Skeletal muscle satellite cell (primary cell): Measurements from ENCODE around the gene PNLIP. TPM values are rescaled to one million over a fixed set of nuclear protein-coding genes. Genes with fewer than 3 reads are reported as not detected.

Source experiments
- H3K27me3 ChIP-seq: 2 replicates; pipeline ENCODE4 v1.7.0; 2013; ENCODE audit warnings: low read length; ENCODE audit not compliant: control insufficient read depth, insufficient read depth
- H3K36me3 ChIP-seq: 2 replicates; pipeline ENCODE4 v1.7.0; 2013; ENCODE audit warnings: mild to moderate bottlenecking, control low read depth, low read length; ENCODE audit not compliant: insufficient read depth
- H3K4me1 ChIP-seq: 2 replicates; pipeline ENCODE4 v1.7.0; 2013; ENCODE audit warnings: low read length; ENCODE audit not compliant: control insufficient read depth, insufficient read depth
- H3K4me2 ChIP-seq: 2 replicates; pipeline ENCODE4 v1.7.0; 2013; ENCODE audit warnings: mild to moderate bottlenecking, low read length
- H3K4me3 ChIP-seq: 2 replicates; pipeline ENCODE4 v1.7.0; 2013; ENCODE audit warnings: low read length
- H3K9ac ChIP-seq: 2 replicates; pipeline ENCODE4 v1.7.0; 2013; ENCODE audit warnings: mild to moderate bottlenecking, low read depth, low read length, moderate library complexity
- H3K9me3 ChIP-seq: replicated peaks from 2 replicates; pipeline ENCODE4 v1.7.0; 2013; ENCODE audit warnings: mild to moderate bottlenecking, control low read depth, low read length
- total RNA-seq: library from RNA; depleted of rRNA; stranded (reverse); fragments of >200 nt; gene quantifications from 2 replicates; pipeline ENCODE4 v1.2.3, GENCODE V29; 2012; rRNA removed

PNLIP gene
- not detected in 2 replicates for total RNA-seq

DNA sequence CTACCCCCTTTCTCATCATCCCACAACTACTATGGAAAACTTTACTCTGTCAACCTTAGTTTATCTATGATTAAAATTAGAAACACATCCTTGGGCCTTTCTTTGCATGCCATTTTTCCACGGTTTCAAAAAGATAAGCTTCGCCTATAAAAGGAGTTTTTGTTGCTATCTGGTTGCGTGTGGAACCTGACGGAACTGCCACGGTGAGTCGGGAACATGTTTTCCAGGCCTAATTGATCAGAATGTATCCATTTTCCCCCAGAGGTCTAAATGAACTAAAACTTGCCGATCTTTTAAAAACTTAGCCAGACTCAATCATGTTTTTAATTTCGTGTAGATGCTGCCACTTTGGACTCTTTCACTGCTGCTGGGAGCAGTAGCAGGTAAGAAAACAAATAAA lies at the start of gene PNLIP:
PNLIP (plus strand) TSS at position 176 of the 400 bp plus-strand sequence; CDS start at position 338, 162 bp downstream.
- H3K4me3 ChIP-seq, result no peak within 1 kb of the TSS
- no peaks in the 10 kb centered on the region for H3K4me1 ChIP-seq
- H3K27me3 ChIP-seq, result no peaks in the 10 kb centered on the region
- H3K9me3 ChIP-seq, result no peaks in the 10 kb centered on the region
- no peaks in the 10 kb centered on the region for H3K36me3 ChIP-seq
- no peak within 1 kb of the TSS for H3K4me2 ChIP-seq
- H3K9ac ChIP-seq, result no peak within 1 kb of the TSS

DNA sequence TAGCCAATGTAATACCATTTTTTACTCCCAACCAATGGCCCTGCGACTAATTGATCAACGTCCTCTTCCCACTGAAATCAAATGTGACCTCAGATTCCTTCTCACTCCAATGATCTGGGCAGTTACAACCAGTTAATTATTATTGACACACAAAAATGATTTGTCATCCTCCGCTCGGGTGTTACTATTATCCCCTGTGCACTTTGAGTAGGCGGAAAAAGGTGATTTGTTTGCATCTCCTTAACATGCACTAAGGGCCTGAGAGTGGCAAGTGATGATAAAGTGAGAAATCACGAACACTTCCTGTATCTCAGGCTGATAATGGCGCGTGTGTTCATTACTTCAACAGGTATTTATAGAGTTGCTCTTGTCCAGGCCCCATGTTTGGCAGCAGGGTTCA lies 40.9 kb upstream of the PNLIP start:
- Histone ChIP-seq H3K4me1 (no peaks in the 10 kb centered on the region), H3K4me2 (no peak overlapping the region), H3K36me3 (no peaks in the 10 kb centered on the region), H3K4me3 (no peak overlapping the region), H3K27me3 (no peaks in the 10 kb centered on the region), H3K9ac (no peak overlapping the region), H3K9me3 (no peaks in the 10 kb centered on the region)

- no peak overlapping the region for H3K4me3 ChIP-seq
- no peaks in the 10 kb centered on the region for H3K4me1 ChIP-seq
- H3K9ac ChIP-seq, result no peak overlapping the region
- H3K27me3 ChIP-seq, result no peaks in the 10 kb centered on the region
- no peak overlapping the region for H3K4me2 ChIP-seq
- H3K36me3 ChIP-seq, result no peaks in the 10 kb centered on the region
- H3K9me3 ChIP-seq, result no peaks in the 10 kb centered on the region
Observed at GRCh38 chr10:116510565-116510964, 35.2 kb upstream of the PNLIP start.

DNA sequence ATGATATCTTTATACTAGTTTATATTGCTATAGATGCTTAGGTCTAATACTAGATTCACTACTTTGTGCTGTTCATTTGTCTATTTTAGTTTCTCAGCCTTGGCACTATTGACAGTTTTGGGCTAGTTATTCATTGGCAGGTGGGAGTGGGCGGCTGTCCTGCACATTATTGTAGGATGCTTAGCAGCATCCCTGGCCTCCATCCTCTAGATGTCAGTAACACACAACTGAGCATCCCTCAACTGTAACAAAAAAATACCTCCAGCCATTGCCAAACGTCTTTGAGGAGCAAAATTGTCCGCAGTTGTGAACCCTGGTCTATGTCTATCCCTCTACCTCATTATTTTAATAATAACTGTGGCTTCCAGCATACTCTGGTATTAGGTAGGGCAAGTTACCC lies 34.4 kb upstream of the PNLIP start:
- H3K9me3 ChIP-seq, result no peaks in the 10 kb centered on the region
- H3K4me3 ChIP-seq, result no peak overlapping the region
- no peaks in the 10 kb centered on the region for H3K36me3 ChIP-seq
- H3K9ac ChIP-seq, result no peak overlapping the region
- H3K4me1 ChIP-seq, result no peaks in the 10 kb centered on the region
- H3K4me2 ChIP-seq, result no peak overlapping the region
- H3K27me3 ChIP-seq, result no peaks in the 10 kb centered on the region

DNA sequence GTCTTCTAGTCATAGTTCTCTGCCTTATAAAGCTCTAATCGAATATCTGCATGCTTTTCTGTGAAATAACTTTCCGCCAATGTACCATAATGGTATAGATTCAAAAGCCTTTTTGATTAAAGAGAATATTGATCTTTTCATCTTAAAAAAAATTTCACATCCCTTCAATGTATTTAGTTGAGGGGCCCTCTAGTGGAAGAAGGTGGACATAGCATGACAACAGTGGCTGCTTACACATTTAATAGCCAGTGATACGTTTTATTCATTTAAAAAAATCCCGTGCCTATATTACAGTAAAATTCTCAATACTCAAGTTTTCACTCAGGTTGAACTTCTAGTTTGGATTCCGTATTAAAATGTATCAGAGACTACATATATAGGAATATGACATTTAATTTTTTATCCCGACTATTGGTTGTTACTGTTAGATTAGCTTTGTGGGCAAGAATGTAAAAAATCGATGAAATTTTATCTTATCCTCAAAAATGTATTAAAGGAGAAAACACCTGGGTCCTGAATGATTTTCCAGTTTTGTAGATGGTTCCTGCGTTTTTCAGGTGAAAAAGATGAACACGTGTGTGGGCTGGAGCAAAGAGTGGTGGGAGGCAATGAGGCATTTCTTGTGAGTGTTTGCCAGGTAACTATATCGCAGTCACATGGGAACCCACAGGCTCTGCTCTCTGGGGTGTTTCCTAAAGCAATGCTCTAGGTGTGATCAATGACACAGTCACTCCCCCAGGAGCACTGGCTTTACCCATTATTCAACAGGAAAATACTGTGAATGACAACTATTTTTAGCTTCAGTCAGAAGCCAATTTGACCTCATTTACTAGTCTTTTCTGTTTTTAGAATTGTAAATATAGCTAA lies 24.1 kb upstream of the PNLIP start:
- no peak overlapping the region for H3K4me2 ChIP-seq
- H3K36me3 ChIP-seq, result no peaks in the 10 kb centered on the region
- no peaks in the 10 kb centered on the region for H3K9me3 ChIP-seq
- no peak overlapping the region for H3K9ac ChIP-seq
- H3K27me3 ChIP-seq, result no peaks in the 10 kb centered on the region
- no peak overlapping the region for H3K4me3 ChIP-seq
- no peaks in the 10 kb centered on the region for H3K4me1 ChIP-seq

DNA sequence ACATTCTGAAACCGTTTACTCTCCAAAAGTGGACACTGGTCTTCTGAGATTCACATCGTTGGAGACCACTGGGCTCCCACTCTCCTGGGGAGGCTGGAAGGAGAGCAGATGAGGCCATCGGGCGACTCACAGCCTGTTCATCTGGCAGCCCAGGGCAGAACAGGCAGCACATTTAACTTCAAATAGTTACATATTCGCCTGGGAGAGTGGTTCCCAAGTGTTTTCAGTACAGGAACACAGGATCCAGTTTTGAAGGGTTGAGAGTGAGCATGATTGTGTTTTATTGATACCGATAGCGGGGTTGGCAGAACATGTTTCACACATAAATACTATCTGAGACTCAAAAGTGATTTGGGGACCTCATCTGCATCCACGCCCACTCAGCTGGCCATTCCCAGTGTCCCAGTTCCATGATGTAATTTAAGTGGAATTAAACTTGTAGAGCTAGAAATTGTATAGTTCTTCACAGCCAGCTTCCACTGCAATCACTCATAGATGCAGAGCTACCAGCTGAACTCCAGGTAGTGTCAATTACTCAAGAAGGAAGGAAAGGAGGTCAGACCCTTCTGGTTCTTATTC lies 22.8 kb upstream of the PNLIP start:
- H3K27me3 ChIP-seq, result no peaks in the 10 kb centered on the region
- no peak overlapping the region for H3K4me2 ChIP-seq
- no peaks in the 10 kb centered on the region for H3K9me3 ChIP-seq
- no peaks in the 10 kb centered on the region for H3K4me1 ChIP-seq
- no peak overlapping the region for H3K9ac ChIP-seq
- no peaks in the 10 kb centered on the region for H3K36me3 ChIP-seq
- no peak overlapping the region for H3K4me3 ChIP-seq

- H3K4me3 ChIP-seq, result no peak overlapping the region
- H3K9me3 ChIP-seq, result no peaks in the 10 kb centered on the region
Observed at GRCh38 chr10:116524736-116525135, 21.0 kb upstream of the PNLIP start.

DNA sequence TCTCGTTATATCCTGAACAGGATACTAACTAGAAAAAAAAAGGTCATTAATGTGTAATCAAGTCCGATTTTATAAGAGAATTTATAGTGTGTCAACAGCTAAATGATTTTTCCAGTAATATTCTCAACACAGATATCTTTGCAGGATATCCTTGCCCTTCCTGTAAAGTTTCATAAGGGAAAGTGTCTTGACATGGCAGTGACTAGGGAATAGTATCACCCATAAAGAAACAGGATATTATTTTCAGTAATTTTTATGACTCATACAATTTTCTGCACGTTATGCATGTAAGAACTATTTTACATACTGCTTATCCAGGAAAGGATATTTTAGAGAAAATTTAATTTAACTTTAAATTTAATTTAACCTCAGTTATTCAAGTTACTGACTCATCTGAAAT lies 19.5 kb upstream of the PNLIP start:
- H3K36me3 ChIP-seq, result no peaks in the 10 kb centered on the region
- no peak overlapping the region for H3K9ac ChIP-seq
- no peak overlapping the region for H3K4me2 ChIP-seq
- H3K9me3 ChIP-seq, result no peaks in the 10 kb centered on the region
- H3K27me3 ChIP-seq, result no peaks in the 10 kb centered on the region
- no peaks in the 10 kb centered on the region for H3K4me1 ChIP-seq
- no peak overlapping the region for H3K4me3 ChIP-seq

More at GRCh38 chr10:116524736-116525135, 21.0 kb upstream of the PNLIP start:
- no peak overlapping the region for H3K4me2 ChIP-seq
- H3K4me1 ChIP-seq, result no peaks in the 10 kb centered on the region
- H3K27me3 ChIP-seq, result no peaks in the 10 kb centered on the region
- H3K9ac ChIP-seq, result no peak overlapping the region
- no peaks in the 10 kb centered on the region for H3K36me3 ChIP-seq

GRCh38 chr10:116536810-116537209 lies 8.9 kb upstream of the PNLIP start:
- Histone ChIP-seq H3K4me3 (no peak overlapping the region), H3K4me1 (no peaks in the 10 kb centered on the region), H3K36me3 (no peaks in the 10 kb centered on the region), H3K4me2 (no peak overlapping the region), H3K27me3 (no peaks in the 10 kb centered on the region), H3K9me3 (no peaks in the 10 kb centered on the region), H3K9ac (no peak overlapping the region)

GRCh38 chr10:116538456-116538855 lies 7.3 kb upstream of the PNLIP start:
- Histone ChIP-seq H3K4me1 (no peaks in the 10 kb centered on the region), H3K9me3 (no peaks in the 10 kb centered on the region), H3K9ac (no peak overlapping the region), H3K27me3 (no peaks in the 10 kb centered on the region), H3K36me3 (no peaks in the 10 kb centered on the region), H3K4me2 (no peak overlapping the region), H3K4me3 (no peak overlapping the region)

GRCh38 chr10:116538992-116539391 lies 6.7 kb upstream of the PNLIP start:
- Histone ChIP-seq H3K4me1 (no peaks in the 10 kb centered on the region), H3K4me3 (no peak overlapping the region), H3K9ac (no peak overlapping the region), H3K36me3 (no peaks in the 10 kb centered on the region), H3K9me3 (no peaks in the 10 kb centered on the region), H3K27me3 (no peaks in the 10 kb centered on the region), H3K4me2 (no peak overlapping the region)

GRCh38 chr10:116540814-116541213 lies 4.9 kb upstream of the PNLIP start:
- Histone ChIP-seq H3K4me3 (no peak overlapping the region), H3K4me2 (no peak overlapping the region), H3K36me3 (no peaks in the 10 kb centered on the region), H3K9me3 (no peaks in the 10 kb centered on the region), H3K4me1 (no peaks in the 10 kb centered on the region), H3K27me3 (no peaks in the 10 kb centered on the region), H3K9ac (no peak overlapping the region)
